K562 (cell line): ENCODE results near the gene PARD3B. TPM values are rescaled to one million over a fixed set of nuclear protein-coding genes. Genes with fewer than 3 reads are reported as not detected.

Experiments
- HNRNPLL ChIP-seq: fragments of 200-400 bp; formaldehyde crosslinking; IDR thresholded peaks from 2 replicates; pipeline ENCODE4 v1.6.1; 2017; ENCODE audit warnings: low read length, low read depth, mild to moderate bottlenecking; ENCODE audit not compliant: poor library complexity, severe bottlenecking
- KDM1A ChIP-seq, 2 experiments: fragments of 450-650 bp; IDR thresholded peaks; 2 replicates each; pipeline ENCODE4 v1.6.1; 2016; ENCODE audit warnings: mild to moderate bottlenecking in 2 of 2
- MYC ChIP-seq, 2 experiments: fragments of 250-450 bp in 1 of 2; sonication (Bioruptor Pico) in 1 of 2; IDR thresholded peaks; 2 replicates each; pipeline versions ENCODE4 v1.5.1 to v1.6.1; 2012 to 2021; ENCODE audit warnings: low read depth in 2 of 2, borderline replicate concordance in 1 of 2, improper control_type of control experiment in 1 of 2, low read length in 1 of 2, mild to moderate bottlenecking in 1 of 2, moderate library complexity in 1 of 2
- NFIC ChIP-seq: fragments of 450-650 bp; IDR thresholded peaks from 2 replicates; pipeline ENCODE4 v1.6.1; 2017; ENCODE audit warnings: mild to moderate bottlenecking, inconsistent platforms
- ZNF551 ChIP-seq: fragments of 250-450 bp; sonication (Bioruptor Pico); IDR thresholded peaks from 2 replicates; pipeline ENCODE4 v1.5.0; 2021; ENCODE audit warnings: mild to moderate bottlenecking, moderate library complexity
- ZNF717 ChIP-seq: fragments of 250-450 bp; sonication (Bioruptor Pico); IDR thresholded peaks from 2 replicates; pipeline ENCODE4 v1.5.0; 2021
- polyA plus RNA-seq, 8 experiments: library from polyadenylated mRNA; depleted of rRNA in 4 of 8; stranded (reverse) in 5 of 8; unstranded in 3 of 8; fragments of >200 nt; fragmentation: Nextera tagmentation in 2 of 8; fragmentation: Illumina TruSeq in 1 of 8; extraction: Ambion mirVana in 2 of 8; extraction: Trizol in 1 of 8; gene quantifications; 2 replicates each; pipeline versions ENCODE4 v1.2.1 to v1.2.3, GENCODE V29; 2011 to 2014; ENCODE audit warnings: inconsistent platforms in 1 of 8, missing spikeins in 1 of 8
- total RNA-seq, 7 experiments: library from RNA; depleted of rRNA in 6 of 7; stranded (reverse); fragments of >200 nt in 6 of 7; fragmentation: Illumina TruSeq in 2 of 7; extraction: Trizol in 2 of 7; gene quantifications; 2 replicates each; pipeline versions ENCODE4 v1.2.1 to v1.2.3, GENCODE V29; 2011 to 2021; ENCODE audit warnings: low replicate concordance in 1 of 7
- TF ChIP-seq, protein P1 (sequence below): fragments of 250-450 bp; sonication (Bioruptor Pico); IDR thresholded peaks from 2 replicates; pipeline ENCODE4 v1.4.0; 2020; ENCODE audit warnings: mild to moderate bottlenecking, moderate library complexity, borderline replicate concordance
- TF ChIP-seq, protein P2 (sequence below): fragments of 450-650 bp; formaldehyde crosslinking; conservative IDR thresholded peaks from 2 replicates; pipeline ENCODE4 v1.4.0; 2022; ENCODE audit warnings: mild to moderate bottlenecking, missing genetic modification characterization

PARD3B gene
- total and polyA plus RNA-seq, 9 of the 15 experiments (the other 6 are each of a cell fraction or from before 2014, with no cell fraction given), result 0.15 to 3.0 (median 1.1) TPM

DNA sequence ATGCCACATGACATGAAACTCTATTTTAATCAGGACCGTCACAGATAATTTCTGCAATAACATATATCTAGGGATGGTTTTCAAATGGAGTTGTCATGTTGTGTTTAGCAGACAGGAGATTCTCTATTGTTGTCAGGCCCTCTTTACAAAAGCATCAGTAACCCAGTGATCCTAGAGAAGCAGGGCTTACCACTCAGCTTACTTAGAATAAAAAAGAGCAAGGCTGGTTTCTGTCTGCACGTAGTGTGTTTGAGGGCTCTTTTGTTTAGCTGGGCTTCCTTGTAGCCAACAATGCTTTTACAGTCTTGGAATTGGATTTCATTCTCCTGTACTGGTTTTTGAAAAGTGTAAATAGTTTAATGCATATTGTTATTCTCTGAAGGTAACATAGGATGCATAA lies 926.5 kb downstream of the PARD3B start (continued):
- no peak for TF ChIP-seq ZNF551 (CRISPR knock-in tag)
- no peak for TF ChIP-seq HNRNPLL
- TF ChIP-seq NFIC, result no peak
- no peak for TF ChIP-seq KDM1A (IDR thresholded peaks at IDR 0.05)
- TF ChIP-seq MYC (IDR thresholded peaks at IDR 0.05; ENCODE audit: low read depth, low read length), result no peak
- no peak for TF ChIP-seq MYC (CRISPR knock-in tag; IDR thresholded peaks at IDR 0.05; ENCODE audit: borderline replicate concordance, low read depth)
- TF ChIP-seq, protein P1, sequence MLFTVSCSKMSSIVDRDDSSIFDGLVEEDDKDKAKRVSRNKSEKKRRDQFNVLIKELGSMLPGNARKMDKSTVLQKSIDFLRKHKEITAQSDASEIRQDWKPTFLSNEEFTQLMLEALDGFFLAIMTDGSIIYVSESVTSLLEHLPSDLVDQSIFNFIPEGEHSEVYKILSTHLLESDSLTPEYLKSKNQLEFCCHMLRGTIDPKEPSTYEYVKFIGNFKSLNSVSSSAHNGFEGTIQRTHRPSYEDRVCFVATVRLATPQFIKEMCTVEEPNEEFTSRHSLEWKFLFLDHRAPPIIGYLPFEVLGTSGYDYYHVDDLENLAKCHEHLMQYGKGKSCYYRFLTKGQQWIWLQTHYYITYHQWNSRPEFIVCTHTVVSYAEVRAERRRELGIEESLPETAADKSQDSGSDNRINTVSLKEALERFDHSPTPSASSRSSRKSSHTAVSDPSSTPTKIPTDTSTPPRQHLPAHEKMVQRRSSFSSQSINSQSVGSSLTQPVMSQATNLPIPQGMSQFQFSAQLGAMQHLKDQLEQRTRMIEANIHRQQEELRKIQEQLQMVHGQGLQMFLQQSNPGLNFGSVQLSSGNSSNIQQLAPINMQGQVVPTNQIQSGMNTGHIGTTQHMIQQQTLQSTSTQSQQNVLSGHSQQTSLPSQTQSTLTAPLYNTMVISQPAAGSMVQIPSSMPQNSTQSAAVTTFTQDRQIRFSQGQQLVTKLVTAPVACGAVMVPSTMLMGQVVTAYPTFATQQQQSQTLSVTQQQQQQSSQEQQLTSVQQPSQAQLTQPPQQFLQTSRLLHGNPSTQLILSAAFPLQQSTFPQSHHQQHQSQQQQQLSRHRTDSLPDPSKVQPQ (CRISPR knock-in tag), result no peak
- TF ChIP-seq, protein P2, sequence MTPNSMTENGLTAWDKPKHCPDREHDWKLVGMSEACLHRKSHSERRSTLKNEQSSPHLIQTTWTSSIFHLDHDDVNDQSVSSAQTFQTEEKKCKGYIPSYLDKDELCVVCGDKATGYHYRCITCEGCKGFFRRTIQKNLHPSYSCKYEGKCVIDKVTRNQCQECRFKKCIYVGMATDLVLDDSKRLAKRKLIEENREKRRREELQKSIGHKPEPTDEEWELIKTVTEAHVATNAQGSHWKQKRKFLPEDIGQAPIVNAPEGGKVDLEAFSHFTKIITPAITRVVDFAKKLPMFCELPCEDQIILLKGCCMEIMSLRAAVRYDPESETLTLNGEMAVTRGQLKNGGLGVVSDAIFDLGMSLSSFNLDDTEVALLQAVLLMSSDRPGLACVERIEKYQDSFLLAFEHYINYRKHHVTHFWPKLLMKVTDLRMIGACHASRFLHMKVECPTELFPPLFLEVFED (CRISPR knock-in tag), result no peak
- no peak for TF ChIP-seq ZNF717 (CRISPR knock-in tag)
